ENCODE measurements around the gene CDCP1. TPM values are rescaled to one million over a fixed set of nuclear protein-coding genes. Genes with fewer than 3 reads are reported as not detected.

CDCP1 gene
- total and polyA plus RNA-seq, 10 donors = 0.15 to 3.6 (median 2.1) TPM

- intact Hi-C loops (cut with DNase I; ENCODE audit: low total_unique reads) = no loop called here
- H3K4me1 ChIP-seq = peaks cover 0 to 25% (median 7%) of the 10 kb centered on the region in 6 donors
These were observed 79.9 kb downstream of the CDCP1 start for GRCh38 chr3:45066109-45066801.

GRCh38 chr3:45065373-45065720 is 80.8 kb downstream of the CDCP1 start:
- Histone ChIP-seq H3K36me3 (no peaks in the 10 kb centered on the region), H3K4me1 (peaks cover 0 to 25% (median 7%) of the 10 kb centered on the region in 6 donors), H3K27me3 (replicated peaks in 1 of 7) (no peaks in the 10 kb centered on the region), H3K27ac (peak overlapping the region in 6 of 8 donors; percentile 27 to 80 (median 76)), H3K9me3 (no peaks in the 10 kb centered on the region), H3K4me3 (peak overlapping the region in 1 of 8 donors; percentile 47)
- intact Hi-C loops (cut with DNase I; ENCODE audit: low total_unique reads) = no loop called here
- DNase-seq = no peak
- TF ChIP-seq POLR2AphosphoS5 (IDR thresholded peaks at IDR 0.05) = no peak
- 93 to 100% (median 95%) methylated on average over 1 of the region's 1 CpG for WGBS, 5 donors

More at GRCh38 chr3:45066109-45066801, 79.9 kb downstream of the CDCP1 start:
- H3K27ac ChIP-seq = peak overlapping the region in 2 of 8 donors; percentile 78 to 80
- H3K27me3 ChIP-seq (replicated peaks in 1 of 7) = no peaks in the 10 kb centered on the region
- no peaks in the 10 kb centered on the region for H3K36me3 ChIP-seq
- H3K9me3 ChIP-seq = peaks cover 0 to 3% (median 0%) of the 10 kb centered on the region in 8 donors
- WGBS, 5 donors = 80 to 94% (median 89%) methylated on average over 3 of the region's 3 CpGs
- DNase-seq = no peak
- H3K4me3 ChIP-seq = no peak overlapping the region
- TF ChIP-seq POLR2AphosphoS5 (IDR thresholded peaks at IDR 0.05) = no peak
- TF ChIP-seq POLR2A (IDR thresholded peaks at IDR 0.05) = no peak
- TF ChIP-seq, protein P1, sequence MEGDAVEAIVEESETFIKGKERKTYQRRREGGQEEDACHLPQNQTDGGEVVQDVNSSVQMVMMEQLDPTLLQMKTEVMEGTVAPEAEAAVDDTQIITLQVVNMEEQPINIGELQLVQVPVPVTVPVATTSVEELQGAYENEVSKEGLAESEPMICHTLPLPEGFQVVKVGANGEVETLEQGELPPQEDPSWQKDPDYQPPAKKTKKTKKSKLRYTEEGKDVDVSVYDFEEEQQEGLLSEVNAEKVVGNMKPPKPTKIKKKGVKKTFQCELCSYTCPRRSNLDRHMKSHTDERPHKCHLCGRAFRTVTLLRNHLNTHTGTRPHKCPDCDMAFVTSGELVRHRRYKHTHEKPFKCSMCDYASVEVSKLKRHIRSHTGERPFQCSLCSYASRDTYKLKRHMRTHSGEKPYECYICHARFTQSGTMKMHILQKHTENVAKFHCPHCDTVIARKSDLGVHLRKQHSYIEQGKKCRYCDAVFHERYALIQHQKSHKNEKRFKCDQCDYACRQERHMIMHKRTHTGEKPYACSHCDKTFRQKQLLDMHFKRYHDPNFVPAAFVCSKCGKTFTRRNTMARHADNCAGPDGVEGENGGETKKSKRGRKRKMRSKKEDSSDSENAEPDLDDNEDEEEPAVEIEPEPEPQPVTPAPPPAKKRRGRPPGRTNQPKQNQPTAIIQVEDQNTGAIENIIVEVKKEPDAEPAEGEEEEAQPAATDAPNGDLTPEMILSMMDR (IDR thresholded peaks at IDR 0.05 in 8 of 11, conservative IDR thresholded peaks at IDR 0.05 in 3 of 11) = no peak

DNA sequence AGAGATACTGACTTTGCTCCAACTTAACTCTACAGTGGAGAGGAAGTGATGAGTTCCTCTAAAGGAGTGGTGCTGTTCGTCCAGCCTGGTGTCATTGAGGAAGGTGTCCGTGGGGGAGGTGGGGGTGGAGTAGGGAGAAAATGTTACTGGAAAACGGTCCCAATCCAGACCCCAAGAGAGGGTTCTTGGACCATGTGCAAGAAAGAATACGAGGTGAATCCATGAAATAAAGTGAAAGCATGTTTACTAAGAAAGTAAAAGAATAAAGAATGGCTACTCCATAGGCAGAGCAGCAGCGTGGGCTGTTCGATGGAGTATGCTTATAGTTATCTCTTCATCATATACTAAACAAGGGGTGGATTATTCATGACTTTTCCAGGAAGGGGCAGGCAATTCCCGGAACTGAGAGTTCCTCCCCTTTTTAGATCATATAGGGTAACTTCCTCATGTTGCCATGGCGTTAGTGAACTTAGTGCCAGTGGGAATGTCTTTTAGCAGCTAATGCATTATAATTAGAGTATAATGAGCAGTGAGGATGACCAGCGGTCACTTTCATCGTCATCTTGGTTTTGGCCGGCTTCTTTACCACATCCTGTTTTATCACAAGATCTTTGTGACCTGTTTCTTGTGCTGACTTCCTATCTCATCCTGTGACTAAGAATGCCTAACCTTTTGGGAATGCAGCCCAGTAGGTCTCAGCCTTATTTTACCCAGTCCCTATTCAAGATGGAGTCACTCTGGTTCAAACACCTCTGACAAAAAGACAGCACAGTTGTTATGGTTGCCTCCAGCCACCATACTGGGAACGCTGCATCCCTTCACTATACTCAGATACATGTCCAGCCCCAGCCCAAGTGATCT is 81.4 kb downstream of the CDCP1 start:
- Histone ChIP-seq H3K36me3 (no peaks in the 10 kb centered on the region), H3K9me3 (no peaks in the 10 kb centered on the region), H3K27me3 (replicated peaks in 1 of 7) (no peaks in the 10 kb centered on the region), H3K4me3 (peak overlapping the region in 1 of 8 donors; percentile 47), H3K4me1 (peaks cover 0 to 25% (median 7%) of the 10 kb centered on the region in 6 donors), H3K27ac (peak overlapping the region in 7 of 8 donors; percentile 52 to 80 (median 74))
- WGBS, 5 donors = 20 to 27% (median 22%) methylated on average over 12 of the region's 12 CpGs
- intact Hi-C loops (cut with DNase I; ENCODE audit: low total_unique reads) = no loop called here
- DNase-seq = no peak
- TF ChIP-seq, protein P1 (IDR thresholded peaks at IDR 0.05 in 8 of 11, conservative IDR thresholded peaks at IDR 0.05 in 3 of 11) = no peak
- TF ChIP-seq POLR2AphosphoS5 (IDR thresholded peaks at IDR 0.05) (no peak), POLR2A (IDR thresholded peaks at IDR 0.05) (no peak)

DNA sequence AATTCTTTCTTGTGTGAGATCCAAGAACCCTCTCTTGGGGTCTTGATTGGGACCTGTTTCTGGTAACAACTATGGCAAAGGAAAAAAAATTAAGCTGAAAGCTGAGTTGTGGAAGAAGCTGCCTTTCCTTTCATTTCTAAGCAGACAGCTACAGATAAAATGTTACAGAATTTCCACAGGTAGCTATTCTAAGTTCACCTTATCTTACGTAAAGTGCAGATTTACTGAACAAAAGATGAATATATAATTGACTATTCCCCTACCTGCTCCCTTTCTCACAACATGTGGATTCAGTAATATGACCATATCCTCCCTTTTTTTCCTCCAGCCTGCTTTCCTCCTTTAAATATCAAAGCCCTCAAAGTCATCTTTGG is 83.5 kb downstream of the CDCP1 start:
- 93 to 100% (median 97%) methylated on average over 1 of the region's 1 CpG for WGBS, 5 donors
- DNase-seq = no peak
- H3K4me1 ChIP-seq = peaks cover 0 to 28% (median 7%) of the 10 kb centered on the region in 6 donors
- intact Hi-C loops (cut with DNase I; ENCODE audit: low total_unique reads) = no loop called here
- H3K9me3 ChIP-seq = no peaks in the 10 kb centered on the region
- no peaks in the 10 kb centered on the region for H3K36me3 ChIP-seq
- peak overlapping the region in 4 of 8 donors; percentile 23 to 65 (median 59) for H3K27ac ChIP-seq
- no peak overlapping the region for H3K4me3 ChIP-seq
- H3K27me3 ChIP-seq (replicated peaks in 1 of 7) = no peaks in the 10 kb centered on the region
- TF ChIP-seq POLR2A (IDR thresholded peaks at IDR 0.05) (no peak), POLR2AphosphoS5 (IDR thresholded peaks at IDR 0.05) (no peak)
- TF ChIP-seq, protein P1 (IDR thresholded peaks at IDR 0.05 in 8 of 11, conservative IDR thresholded peaks at IDR 0.05 in 3 of 11) = no peak

Measured in spleen (tissue), 11 donors.